HG02759 (cell line): ENCODE measurements around the gene HRNR.

ENCODE experiments used
- ATAC-seq: cut with Tn5 transposase; IDR thresholded peaks from one replicate; pipeline ENCODE4 v1.9.1; 2021; ENCODE audit warnings: mild to moderate bottlenecking, moderate library complexity; ENCODE audit not compliant: unreplicated experiment

Gene HRNR

DNA sequence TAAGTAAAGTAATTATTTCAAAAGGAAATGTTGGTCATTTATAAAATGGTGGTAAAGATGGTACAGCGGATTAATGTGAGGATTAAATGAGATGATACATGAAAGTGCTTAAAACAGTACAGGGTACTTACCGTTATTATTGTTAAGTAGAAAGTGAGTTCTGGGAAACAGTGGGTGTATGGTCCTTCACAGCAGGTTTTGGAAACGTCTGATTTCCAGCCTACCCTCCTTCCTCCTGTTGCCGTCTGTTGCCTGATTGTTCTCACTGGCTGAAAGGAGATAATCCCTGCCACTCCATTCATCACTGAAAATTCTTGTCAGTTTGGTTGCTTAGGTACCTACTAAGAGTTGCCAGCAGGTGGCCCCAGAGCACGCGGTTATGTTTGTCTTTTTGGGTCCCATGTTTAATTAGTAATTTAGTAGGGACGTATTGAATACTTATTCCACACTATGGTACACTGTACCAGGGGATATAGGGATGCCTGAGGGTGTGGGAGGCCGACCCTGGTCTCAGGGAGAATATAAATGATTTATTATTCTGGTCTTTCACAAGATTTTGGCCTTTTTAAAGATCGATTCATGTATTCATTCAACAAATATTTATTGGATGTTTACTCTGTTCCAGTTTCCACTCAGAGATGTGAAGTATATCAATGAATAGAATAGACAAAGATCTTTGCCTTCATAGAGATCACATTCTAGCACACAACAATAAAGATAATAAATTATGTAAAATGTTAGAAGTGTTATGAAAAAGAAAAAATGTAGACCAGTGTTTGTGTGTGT lies 34.1 kb downstream of the HRNR start:
- peak; percentile 53 for ATAC-seq

DNA sequence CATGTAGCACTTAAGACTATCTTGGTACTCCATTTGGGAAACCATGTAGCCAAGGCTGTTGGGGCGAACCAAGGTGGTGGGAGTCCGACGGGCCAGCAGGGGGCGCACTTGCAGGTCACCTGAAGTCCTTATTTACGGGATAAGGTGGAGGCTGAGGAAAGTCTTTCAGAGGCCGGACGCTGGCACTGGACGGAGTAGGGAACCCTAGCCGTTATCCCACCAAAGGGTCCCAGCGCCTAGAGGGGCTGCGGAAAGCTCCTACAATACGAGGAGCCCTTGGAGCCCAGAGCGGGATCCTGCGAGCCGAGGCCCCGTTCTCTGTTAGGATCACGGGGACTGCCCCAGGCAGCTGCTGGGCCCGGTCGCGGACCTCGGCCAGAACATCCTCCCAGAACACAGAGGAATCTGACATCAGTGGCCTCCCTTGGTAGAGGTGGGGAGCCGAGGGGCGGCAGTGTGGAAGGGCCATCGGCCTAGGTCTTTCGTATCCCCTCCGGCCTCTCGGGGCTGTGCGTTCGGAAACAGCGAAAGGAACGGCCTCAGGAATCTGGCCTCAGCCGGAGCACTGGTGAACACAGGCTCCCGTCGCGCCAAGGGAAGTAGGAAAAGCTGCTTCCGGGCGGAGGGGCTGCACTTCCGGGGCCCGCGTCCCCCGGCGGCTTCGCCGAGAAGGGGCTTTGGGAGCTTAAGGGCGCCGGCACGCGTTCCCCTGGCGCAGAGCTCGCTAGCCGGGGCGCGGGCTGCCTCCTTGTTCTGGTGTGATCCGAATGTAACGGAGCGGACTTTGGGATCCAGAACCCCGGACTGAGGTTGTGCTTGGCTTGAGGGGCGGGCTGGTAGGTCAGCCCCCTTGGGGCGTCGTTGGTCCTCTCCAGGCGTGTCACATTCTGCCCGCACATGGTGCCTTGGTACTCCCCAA lies 35.1 kb downstream of the HRNR start:
- ATAC-seq: no peak

DNA sequence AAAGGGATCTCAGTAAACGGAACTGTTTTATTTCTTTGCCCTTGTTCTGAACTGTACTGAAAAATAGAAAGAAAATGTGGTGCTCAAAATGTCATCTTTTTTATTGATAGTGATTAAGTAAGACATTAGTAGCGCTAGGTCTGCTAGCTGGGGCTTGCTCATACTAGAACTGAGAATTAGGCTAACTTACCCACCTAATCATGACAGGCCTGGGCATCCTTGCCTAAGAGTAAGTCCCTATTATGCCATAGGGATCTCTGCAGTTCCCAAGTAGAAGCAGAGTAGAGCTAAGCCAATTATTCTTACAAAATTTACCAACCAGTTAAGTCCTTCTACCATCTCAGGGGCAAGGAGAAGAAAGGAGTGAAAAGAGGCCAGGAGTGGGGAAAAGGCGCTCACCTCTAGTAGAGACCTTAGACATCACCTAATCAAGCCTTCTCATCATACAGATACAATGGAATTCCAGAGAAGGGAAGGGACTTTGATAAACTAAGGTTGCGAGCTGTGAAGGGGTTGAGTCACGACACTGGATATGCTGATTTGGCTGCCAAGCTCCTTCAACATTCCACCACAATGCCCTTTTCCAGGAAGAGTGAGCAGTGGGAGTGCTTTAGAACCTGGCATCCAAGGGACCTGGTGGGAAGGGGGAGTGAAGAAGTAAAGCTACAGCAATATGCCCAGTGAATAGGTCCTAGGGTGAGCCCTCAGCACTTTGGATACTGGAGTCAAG lies 37.3 kb downstream of the HRNR start:
- ATAC-seq: no peak

DNA sequence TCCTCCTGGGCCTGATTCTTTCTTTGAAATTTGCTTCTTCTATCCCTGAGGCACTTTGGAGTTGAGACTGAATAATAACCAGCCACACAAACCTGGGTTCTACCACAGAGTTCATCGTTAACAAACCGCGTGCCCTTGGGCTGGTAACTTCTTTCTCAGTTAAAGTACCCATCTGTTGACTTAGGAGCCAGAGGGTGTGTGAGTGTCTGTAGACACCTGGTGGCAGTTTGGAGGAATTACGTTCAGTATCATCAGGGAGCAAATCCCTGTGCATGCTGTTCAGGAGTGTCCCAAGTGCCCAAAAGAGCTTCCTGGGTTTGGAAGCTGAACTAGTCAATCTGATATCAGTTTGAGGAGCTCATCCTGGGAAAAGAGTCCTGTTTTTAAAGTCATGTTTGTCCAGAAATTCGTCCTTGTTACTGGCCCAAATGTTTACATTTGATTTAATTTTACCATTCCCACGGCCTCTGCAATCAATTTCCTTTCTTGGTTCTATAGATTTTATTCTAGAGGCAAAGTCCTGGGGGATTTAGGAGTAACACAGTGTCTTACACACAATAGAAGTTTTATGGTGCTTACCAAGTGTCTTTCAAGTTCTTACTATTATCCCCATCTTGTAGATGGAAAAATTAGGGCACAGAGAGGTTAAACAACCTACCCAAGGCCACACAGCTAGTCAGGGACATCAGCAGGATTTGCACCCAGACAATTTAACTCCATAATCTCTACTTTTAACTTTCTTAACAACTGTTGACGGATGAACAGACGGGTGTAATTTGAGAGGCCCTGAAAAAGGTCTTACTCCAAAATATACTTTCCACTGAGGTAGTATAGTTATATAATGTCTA lies 38.2 kb downstream of the HRNR start:
- no peak for ATAC-seq

DNA sequence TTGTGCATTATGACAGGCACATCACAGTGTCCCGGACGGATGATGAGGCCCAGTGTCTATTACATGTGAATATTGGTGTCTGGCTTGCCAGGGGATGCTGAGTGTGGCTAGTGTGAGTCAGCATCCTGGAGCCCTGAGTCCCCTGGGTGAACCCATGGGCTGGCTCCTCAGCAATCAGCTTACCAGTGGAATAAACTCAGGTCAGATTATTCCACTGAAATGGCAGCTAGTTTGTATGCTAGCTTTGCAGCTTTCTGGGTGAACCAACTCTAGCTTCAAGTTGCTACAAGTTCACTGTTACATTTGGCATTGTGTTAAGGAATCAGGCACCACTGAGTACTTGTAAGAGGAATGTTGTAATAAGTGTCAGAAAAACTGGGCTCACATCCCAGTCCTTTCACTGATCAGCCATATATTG lies 41.0 kb downstream of the HRNR start:
- ATAC-seq: no peak

DNA sequence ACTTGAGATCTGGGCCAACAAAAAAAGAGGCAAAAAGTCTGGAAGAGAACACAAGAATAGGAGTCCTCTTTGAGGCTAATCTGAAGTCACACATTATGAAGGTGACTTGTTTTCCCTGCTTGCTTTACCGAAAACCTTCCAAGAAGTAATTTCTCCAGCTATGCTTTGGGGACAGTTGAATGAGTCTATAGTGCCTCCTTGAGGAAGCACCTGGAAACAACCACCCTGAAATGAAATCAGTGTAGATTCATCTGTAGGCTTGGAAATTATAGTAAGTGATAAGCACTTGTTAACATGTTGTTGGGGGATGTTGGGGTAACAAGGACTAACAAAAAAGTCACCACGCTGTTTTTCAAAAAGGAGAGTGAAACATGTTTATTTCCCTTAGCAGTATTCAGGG lies 41.6 kb downstream of the HRNR start:
- no peak for ATAC-seq

DNA sequence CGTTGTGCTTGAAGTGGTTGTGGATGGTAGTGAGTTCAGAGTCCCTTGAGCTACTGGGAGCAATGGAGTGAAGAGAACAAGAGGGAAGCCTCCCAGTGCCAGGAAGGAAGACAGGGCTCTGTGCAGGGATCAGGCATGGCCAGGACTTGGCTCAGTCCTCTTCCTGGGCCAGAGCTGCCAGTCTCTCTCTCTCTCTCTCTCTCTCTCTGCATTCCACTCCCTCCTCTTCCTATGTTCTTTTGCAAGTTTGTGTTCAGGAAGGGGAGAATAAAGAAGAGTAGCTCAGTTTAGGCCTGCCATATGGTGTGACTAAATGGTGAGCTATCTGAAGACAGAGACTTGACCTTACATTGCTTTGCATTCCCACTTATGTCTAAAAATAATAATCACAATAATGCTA lies 44.4 kb downstream of the HRNR start:
- ATAC-seq: no peak

DNA sequence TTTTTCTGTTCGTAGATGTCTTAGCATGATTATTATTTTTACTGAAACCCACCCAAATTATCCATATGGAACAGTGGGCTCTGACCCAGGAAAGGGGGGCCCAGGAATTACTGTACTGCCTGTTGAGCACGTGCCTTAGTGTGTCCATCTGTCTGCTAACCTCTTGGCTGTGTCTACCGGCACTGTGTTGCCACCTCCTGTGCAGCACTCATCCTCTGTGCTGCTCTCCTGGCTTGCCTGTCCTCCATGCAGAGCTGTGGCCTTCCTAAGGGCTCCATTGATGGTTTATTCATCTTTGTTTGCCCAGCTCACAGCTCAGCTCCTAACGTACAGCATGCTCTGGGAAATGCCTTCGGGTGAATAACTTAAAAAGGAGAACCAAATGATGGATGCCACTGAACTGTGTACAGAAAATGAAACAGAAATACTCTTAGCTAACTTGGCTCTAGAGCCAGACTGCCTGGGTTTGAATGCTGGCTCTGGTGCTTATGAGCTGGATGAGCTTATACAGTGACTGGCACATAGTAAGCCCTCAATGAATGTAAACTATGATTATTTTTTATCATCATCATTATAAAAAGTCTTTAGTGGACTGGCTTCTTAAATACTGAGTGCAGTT lies 53.6 kb downstream of the HRNR start:
- ATAC-seq: no peak

DNA sequence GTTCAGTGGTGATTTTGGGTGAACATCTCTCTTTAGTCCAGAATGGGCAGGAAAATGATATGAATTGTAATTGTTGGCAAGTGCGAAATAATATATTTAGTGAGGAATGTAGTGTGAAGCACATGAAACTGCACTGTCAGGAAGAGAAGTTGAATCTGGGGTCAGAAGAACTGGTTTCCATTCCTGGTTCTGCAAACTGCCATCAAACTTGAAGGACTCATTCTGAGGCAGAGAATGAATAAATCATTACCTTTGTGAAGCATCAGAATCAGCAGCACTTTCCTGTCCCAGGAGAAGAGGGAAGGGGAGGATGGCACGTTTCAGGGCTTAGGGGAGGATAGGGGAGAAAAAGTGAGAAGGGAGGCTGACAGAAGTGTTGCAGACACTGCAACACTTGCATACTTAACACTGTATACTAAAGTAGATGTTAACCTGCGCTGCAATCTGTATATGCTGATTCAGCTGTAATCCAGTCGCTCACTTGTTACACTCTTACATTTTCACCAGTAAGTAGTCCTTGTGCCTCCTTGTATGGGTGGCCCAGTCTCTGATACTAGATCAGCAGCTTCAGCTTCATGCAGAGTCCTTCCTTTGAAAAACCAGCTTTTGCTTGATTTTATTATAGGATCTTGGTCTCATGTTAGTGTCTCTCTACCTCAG lies 54.5 kb downstream of the HRNR start:
- no peak for ATAC-seq

DNA sequence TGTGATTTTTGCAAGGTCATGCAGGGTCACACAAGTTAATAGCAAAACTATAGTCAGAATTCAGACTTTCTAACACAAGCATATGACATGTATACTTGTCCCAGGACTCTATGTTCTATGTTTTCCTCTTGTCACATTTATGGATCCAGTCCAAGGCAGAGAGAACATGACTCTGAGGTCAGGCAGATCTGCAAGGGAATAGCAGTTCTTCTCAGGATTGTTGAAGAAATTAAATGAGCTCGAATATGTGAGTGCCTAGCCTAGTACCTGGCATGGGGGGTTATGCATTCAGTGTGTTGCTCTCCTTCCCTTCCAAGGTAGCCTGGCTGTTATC lies 55.5 kb downstream of the HRNR start:
- no peak for ATAC-seq

DNA sequence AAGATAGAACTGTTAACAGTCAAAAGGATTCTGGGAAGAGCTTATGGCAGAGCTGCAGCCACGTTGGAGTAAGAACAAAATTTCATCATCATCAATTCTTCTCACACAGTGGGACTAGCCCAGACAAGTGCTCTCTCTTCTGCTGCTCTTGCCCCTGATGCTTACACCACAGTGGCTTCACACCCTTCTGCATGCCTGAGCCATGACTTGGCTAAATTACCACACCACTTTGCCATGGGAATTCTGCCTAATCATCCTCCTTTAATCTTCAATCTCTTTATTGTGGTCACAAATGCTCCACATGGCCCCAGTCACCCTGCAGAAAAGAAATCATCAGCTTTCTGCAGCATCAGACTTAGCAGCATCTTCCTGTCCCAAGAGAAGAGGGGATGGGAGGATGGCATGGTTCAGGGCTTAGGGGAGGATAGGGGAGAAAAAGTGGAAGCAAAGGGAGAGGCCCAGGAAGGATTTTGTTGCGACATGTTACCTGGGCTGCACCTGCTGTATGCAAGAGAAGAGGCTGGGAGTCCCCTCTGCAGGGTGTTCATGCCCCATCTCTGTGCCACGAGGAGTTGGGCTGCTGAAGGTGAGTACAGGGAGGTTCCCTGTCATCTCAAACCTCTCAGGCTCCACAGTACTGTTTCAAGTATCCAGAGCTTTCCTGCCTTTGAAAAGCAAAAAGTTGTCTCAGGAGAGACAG lies 56.0 kb downstream of the HRNR start:
- no peak for ATAC-seq

DNA sequence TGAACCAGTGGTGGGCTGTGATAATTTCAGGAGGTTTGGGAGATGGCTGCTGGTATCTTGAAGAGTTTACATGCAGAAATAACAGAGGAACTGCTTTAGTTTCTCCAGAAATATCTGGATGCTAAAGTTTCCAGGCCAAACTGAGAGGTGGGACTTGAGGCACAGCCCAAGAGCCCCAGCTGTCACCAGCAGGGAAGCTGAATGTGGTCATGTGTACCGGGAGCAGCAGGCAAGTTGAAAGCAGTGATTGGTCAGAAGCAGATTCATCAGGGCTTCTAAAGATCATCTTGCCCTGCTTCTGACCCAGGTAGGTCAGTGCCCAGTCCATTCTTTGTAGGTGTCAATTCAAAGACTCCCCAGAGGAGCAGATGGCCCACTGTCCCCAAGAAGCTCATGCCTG lies 57.0 kb downstream of the HRNR start:
- no peak for ATAC-seq

DNA sequence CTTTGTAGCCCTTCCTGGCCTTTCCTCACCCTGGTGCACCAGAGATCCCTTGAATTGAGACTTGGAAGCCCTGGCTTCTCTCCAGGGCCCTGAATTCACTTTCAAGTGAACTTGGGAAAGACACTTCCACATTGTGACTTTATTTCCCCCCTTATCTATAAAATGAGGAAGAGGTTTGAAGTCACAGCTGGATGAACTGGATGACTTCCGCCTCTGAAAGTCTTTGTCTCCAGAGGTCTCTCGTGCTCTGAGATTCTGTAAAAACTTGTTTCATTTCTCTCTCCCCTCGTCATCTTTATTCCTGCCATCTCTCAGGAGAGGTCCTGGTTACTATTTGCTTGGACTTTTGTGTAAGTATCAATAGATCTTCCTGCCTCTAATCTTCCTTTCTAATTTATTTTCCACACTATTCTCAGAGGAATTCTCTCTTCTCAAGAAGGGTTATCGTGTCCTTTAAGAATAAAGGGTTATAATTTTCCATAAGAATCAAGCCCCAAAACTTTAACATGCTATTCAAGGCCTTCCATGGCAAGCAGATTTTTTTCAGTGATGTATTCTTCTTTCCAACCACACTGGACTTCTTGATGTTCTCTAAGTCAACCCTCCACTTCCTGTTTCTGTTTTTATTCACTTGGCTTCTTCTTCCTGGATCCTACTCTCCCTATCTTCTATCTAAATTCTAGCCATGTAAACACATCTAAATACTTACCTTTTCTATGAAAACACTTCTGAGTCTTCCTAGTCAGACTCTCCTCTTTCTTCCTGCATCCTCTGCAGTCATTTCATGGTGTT lies 58.5 kb downstream of the HRNR start:
- ATAC-seq: no peak

DNA sequence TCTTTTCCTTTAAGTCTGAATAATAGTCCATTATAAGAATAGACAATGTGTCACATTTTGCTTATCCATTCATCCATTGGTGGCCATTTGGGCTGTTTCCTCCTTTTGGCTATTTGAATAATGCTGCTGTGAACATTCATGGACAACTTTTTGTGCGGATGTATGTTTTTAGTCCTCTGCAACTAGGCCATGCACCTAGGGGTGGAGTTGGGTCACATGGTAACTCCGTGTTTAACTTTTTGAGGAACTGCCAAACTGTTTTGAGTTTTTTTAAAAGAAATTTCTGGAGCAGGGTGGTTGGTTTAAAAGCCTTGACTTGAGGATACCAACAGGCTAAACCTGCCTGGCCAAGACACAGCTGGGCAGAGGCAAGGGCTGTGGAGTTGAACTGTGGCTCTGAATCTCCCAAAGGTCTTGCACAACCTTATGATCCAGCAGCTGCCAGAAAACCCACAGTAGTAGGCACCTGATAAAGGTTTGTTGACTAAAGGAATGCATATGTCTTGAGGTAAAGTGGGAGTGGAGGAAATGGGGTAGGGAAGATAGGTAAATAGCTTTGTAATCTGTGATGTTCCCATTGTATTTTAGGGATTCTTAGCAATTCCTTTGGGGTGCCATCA lies 59.4 kb downstream of the HRNR start:
- ATAC-seq: no peak

DNA sequence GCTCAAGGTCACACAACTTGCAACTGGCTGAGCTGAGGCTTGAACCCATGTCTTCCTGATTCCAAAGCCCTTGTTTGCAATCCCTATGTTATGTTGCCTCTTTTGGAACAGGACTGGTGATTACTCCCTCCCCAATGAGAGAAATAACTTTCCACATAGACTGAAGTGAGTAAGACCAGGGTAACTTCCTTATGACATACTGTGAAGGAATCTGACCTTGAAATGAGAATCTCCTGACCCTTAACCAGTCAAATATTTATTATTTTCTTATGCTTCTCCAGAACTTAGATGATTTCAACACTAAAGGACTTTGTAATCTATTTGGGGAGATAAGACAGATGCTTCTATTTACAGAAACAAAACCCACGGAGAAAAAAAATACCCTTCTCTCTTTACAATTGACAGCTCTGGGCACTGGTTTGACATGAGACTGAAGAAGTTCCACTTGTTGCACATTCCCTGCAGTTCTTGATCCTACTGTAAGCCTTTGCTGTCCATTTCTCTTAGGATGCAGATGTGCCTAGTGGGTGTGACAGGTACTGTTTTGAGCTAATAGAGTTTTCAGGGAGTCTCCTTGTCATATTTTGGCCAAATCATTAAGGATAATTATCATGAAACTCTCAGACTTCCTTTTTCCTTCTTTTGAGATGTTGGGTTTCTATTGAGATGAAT lies 61.1 kb downstream of the HRNR start:
- ATAC-seq: no peak
